IMR-90 (cell line): ENCODE data around the gene TAS2R50.

Source experiments
- BHLHE40 ChIP-seq: fragments of 150-350 bp; IDR thresholded peaks from 2 replicates; pipeline ENCODE4 v1.6.1; 2016; ENCODE audit warnings: mild to moderate bottlenecking, low read depth, low read length
- CEBPB ChIP-seq: IDR thresholded peaks from 2 replicates; pipeline ENCODE4 v1.6.1; 2012; ENCODE audit warnings: low read depth, low read length, improper control_type of control experiment
- CHD1 ChIP-seq: IDR thresholded peaks from 2 replicates; pipeline ENCODE4 v1.6.1; 2012; ENCODE audit warnings: low read depth, low read length, improper control_type of control experiment
- FOS ChIP-seq: fragments of 150-350 bp; IDR thresholded peaks from 2 replicates; pipeline ENCODE4 v1.6.1; 2016; ENCODE audit warnings: low read depth, low read length
- MAFK ChIP-seq: IDR thresholded peaks from 2 replicates; pipeline ENCODE4 v1.6.1; 2012; ENCODE audit warnings: low read depth, low read length, improper control_type of control experiment
- MAZ ChIP-seq: IDR thresholded peaks from 2 replicates; pipeline ENCODE4 v1.6.1; 2012; ENCODE audit warnings: low read depth, mild to moderate bottlenecking, low read length, improper control_type of control experiment, moderate library complexity, borderline replicate concordance
- MXI1 ChIP-seq: IDR thresholded peaks from 2 replicates; pipeline ENCODE4 v1.6.1; 2012; ENCODE audit warnings: low read depth, mild to moderate bottlenecking, low read length, moderate library complexity, borderline replicate concordance
- POLR2A ChIP-seq: IDR thresholded peaks from 2 replicates; pipeline ENCODE4 v1.6.1; 2012; ENCODE audit warnings: mild to moderate bottlenecking, low read depth, low read length
- RAD21 ChIP-seq: IDR thresholded peaks from 2 replicates; pipeline ENCODE4 v1.6.1; 2012; ENCODE audit warnings: low read length, improper control_type of control experiment
- RCOR1 ChIP-seq: IDR thresholded peaks from 2 replicates; pipeline ENCODE4 v1.6.1; 2012; ENCODE audit warnings: mild to moderate bottlenecking, low read length, improper control_type of control experiment; ENCODE audit not compliant: insufficient replicate concordance
- SMC3 ChIP-seq: fragments of 150-350 bp; IDR thresholded peaks from 2 replicates; pipeline ENCODE4 v1.6.1; 2016; ENCODE audit warnings: low read depth, mild to moderate bottlenecking, antibody characterized with exemption, low read length, moderate library complexity
- TF ChIP-seq, protein P1 (sequence below): conservative IDR thresholded peaks from 2 replicates; pipeline ENCODE4 v1.5.1; 2012; ENCODE audit warnings: mild to moderate bottlenecking, low read depth, low read length, improper control_type of control experiment
- TF ChIP-seq, protein P2 (sequence below): fragments of 150-350 bp; IDR thresholded peaks from 2 replicates; pipeline ENCODE4 v1.6.1; 2016; ENCODE audit warnings: low read depth, mild to moderate bottlenecking, low read length, moderate library complexity, borderline replicate concordance
- TF ChIP-seq, protein P3 (sequence below): fragments of 150-350 bp; IDR thresholded peaks from 2 replicates; pipeline ENCODE4 v1.6.1; 2017; ENCODE audit warnings: mild to moderate bottlenecking, antibody characterized with exemption, low read length, low read depth

DNA sequence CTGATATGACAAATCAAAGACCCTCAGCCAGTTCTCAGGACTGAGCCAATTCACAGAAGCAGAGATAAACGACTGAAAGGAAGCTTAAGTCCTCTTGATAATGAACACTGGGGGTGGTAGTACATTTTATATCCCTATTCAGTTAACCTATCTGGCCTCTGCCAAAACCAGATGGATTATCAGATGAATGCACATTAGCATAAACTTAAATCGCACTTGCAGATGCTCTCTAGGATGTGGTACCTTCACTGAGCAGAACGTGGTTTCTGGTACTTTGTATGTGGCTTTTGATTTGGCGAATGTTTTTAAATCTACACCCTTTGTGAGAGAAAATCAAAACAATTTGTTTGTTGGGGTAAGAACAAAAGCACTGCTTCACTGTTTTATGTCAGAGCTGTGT is 26.5 kb downstream of the TAS2R50 start:
- no peak for TF ChIP-seq MAZ
- TF ChIP-seq, protein P1, sequence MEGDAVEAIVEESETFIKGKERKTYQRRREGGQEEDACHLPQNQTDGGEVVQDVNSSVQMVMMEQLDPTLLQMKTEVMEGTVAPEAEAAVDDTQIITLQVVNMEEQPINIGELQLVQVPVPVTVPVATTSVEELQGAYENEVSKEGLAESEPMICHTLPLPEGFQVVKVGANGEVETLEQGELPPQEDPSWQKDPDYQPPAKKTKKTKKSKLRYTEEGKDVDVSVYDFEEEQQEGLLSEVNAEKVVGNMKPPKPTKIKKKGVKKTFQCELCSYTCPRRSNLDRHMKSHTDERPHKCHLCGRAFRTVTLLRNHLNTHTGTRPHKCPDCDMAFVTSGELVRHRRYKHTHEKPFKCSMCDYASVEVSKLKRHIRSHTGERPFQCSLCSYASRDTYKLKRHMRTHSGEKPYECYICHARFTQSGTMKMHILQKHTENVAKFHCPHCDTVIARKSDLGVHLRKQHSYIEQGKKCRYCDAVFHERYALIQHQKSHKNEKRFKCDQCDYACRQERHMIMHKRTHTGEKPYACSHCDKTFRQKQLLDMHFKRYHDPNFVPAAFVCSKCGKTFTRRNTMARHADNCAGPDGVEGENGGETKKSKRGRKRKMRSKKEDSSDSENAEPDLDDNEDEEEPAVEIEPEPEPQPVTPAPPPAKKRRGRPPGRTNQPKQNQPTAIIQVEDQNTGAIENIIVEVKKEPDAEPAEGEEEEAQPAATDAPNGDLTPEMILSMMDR, result no peak
- no peak for TF ChIP-seq SMC3
- no peak for TF ChIP-seq POLR2A
- no peak for TF ChIP-seq RCOR1
- TF ChIP-seq, protein P2, sequence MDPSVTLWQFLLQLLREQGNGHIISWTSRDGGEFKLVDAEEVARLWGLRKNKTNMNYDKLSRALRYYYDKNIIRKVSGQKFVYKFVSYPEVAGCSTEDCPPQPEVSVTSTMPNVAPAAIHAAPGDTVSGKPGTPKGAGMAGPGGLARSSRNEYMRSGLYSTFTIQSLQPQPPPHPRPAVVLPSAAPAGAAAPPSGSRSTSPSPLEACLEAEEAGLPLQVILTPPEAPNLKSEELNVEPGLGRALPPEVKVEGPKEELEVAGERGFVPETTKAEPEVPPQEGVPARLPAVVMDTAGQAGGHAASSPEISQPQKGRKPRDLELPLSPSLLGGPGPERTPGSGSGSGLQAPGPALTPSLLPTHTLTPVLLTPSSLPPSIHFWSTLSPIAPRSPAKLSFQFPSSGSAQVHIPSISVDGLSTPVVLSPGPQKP, result no peak
- TF ChIP-seq, protein P3, sequence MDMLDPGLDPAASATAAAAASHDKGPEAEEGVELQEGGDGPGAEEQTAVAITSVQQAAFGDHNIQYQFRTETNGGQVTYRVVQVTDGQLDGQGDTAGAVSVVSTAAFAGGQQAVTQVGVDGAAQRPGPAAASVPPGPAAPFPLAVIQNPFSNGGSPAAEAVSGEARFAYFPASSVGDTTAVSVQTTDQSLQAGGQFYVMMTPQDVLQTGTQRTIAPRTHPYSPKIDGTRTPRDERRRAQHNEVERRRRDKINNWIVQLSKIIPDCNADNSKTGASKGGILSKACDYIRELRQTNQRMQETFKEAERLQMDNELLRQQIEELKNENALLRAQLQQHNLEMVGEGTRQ, result no peak
- no peak for TF ChIP-seq CEBPB
- TF ChIP-seq FOS, result no peak
- TF ChIP-seq RAD21, result no peak
- no peak for TF ChIP-seq BHLHE40
- TF ChIP-seq MXI1, result no peak
- no peak for TF ChIP-seq CHD1
- TF ChIP-seq MAFK, result no peak
